ENCODE measurements around the gene GPR65.

DNA sequence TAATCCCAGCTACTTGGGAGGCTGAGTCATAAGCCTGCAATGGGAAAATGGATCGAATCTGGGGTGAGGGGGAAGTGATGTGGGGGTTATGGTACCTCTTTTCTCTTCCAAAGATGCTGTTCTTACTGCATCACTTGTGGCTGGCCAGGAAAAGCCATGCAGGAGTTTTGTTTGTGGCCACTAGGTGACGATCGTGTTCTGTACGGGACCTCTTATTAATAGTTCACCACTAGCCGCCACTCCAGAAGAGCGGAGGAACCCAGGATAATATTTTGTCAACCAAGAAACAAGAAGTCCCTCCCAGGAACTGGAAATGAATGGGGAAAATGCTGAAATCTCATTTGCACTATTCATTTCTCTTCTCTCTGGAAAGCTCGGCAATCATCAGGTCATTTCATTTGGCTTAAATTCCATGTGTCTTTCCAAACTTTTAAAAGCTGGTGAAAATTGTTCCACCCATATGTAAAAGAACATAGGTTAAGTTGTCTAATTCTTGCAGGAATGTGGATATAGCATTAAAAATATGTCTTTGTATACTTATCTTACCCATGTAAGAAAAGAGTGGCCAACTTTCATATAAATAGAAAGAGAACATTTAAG is 8.9 kb downstream of the GPR65 start:
- TF ChIP-seq, protein P1, sequence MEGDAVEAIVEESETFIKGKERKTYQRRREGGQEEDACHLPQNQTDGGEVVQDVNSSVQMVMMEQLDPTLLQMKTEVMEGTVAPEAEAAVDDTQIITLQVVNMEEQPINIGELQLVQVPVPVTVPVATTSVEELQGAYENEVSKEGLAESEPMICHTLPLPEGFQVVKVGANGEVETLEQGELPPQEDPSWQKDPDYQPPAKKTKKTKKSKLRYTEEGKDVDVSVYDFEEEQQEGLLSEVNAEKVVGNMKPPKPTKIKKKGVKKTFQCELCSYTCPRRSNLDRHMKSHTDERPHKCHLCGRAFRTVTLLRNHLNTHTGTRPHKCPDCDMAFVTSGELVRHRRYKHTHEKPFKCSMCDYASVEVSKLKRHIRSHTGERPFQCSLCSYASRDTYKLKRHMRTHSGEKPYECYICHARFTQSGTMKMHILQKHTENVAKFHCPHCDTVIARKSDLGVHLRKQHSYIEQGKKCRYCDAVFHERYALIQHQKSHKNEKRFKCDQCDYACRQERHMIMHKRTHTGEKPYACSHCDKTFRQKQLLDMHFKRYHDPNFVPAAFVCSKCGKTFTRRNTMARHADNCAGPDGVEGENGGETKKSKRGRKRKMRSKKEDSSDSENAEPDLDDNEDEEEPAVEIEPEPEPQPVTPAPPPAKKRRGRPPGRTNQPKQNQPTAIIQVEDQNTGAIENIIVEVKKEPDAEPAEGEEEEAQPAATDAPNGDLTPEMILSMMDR (IDR thresholded peaks at IDR 0.05): peak in 1 of 3 donors; percentile 85
- TF ChIP-seq POLR2A (IDR thresholded peaks at IDR 0.05): no peak

Data from lower leg skin (tissue), 3 donors.